Smooth muscle cell (in vitro differentiated cells): ENCODE results near the gene ZNG1C. TPM values are rescaled to one million over a fixed set of nuclear protein-coding genes. Genes with fewer than 3 reads are reported as not detected.
"Not testable (repeated sequence)": the region's sequence is repeated elsewhere in the genome, so short reads cannot be mapped to it uniquely, and the experiment has no call there.

ENCODE experiments used
- DNase-seq: peaks from one replicate; lab custom pipeline; 2025; ENCODE audit not compliant: unreplicated experiment; lab: John Stamatoyannopoulos, UW
- H2AFZ ChIP-seq: fragments of 200-600 bp; sonication (generic); 2 replicates; pipeline ENCODE4 v1.6.0; 2016; ENCODE audit warnings: antibody characterized with exemption, low read depth, mild to moderate bottlenecking
- H3F3A ChIP-seq: fragments of 200-600 bp; sonication (generic); 2 replicates; pipeline ENCODE4 v1.6.0; 2017; ENCODE audit warnings: antibody characterized with exemption, low read depth
- H3K27ac ChIP-seq: fragments of 200-600 bp; sonication (generic); 2 replicates; pipeline ENCODE4 v1.5.1; 2016; ENCODE audit warnings: low read depth, mild to moderate bottlenecking
- H3K27me3 ChIP-seq: fragments of 200-600 bp; sonication (generic); 2 replicates; pipeline ENCODE4 v1.6.1; 2016; ENCODE audit warnings: low read depth, mild to moderate bottlenecking
- H3K36me3 ChIP-seq: fragments of 200-600 bp; sonication (generic); 2 replicates; pipeline ENCODE4 v1.5.1; 2016; ENCODE audit warnings: low read depth
- H3K4me1 ChIP-seq: fragments of 200-600 bp; sonication (generic); 2 replicates; pipeline ENCODE4 v1.5.1; 2016; ENCODE audit warnings: low read depth
- H3K4me2 ChIP-seq: fragments of 200-600 bp; sonication (generic); 2 replicates; pipeline ENCODE4 v1.6.0; 2016; ENCODE audit warnings: mild to moderate bottlenecking
- H3K4me3 ChIP-seq: fragments of 200-600 bp; sonication (generic); 2 replicates; pipeline ENCODE4 v1.5.1; 2016; ENCODE audit warnings: mild to moderate bottlenecking
- H3K79me2 ChIP-seq: fragments of 200-600 bp; sonication (generic); 2 replicates; pipeline ENCODE4 v1.6.0; 2016; ENCODE audit warnings: low read depth, mild to moderate bottlenecking
- H3K9ac ChIP-seq: fragments of 200-600 bp; sonication (generic); 2 replicates; pipeline ENCODE4 v1.6.0; 2016; ENCODE audit warnings: low read depth
- H3K9me3 ChIP-seq: fragments of 200-600 bp; sonication (generic); replicated peaks from 2 replicates; pipeline ENCODE4 v1.5.1; 2016; ENCODE audit warnings: low read depth
- H4K20me1 ChIP-seq: fragments of 200-600 bp; sonication (generic); 2 replicates; pipeline ENCODE4 v1.6.0; 2016; ENCODE audit warnings: low read depth
- WGBS: methylation state at CpG from one replicate; pipeline ENCODE4 v1.1.7; 2016; ENCODE audit warnings: low lambda C conversion rate; 5-methylcytosine and 5-hydroxymethylcytosine counted together
- polyA plus RNA-seq: library from polyadenylated mRNA; unstranded; fragments of >200 nt; fragmentation: Nextera tagmentation; extraction: Ambion mirVana; gene quantifications from 2 replicates; pipeline ENCODE4 v1.2.1, GENCODE V29; 2016
- total RNA-seq: library from RNA; depleted of rRNA; stranded (reverse); fragments of >200 nt; gene quantifications from 2 replicates; pipeline ENCODE4 v1.2.3, GENCODE V29; 2014

ZNG1C gene
- total and polyA plus RNA-seq, 2 experiments from 2014 or later, result 17.8 to 41.9 TPM

DNA sequence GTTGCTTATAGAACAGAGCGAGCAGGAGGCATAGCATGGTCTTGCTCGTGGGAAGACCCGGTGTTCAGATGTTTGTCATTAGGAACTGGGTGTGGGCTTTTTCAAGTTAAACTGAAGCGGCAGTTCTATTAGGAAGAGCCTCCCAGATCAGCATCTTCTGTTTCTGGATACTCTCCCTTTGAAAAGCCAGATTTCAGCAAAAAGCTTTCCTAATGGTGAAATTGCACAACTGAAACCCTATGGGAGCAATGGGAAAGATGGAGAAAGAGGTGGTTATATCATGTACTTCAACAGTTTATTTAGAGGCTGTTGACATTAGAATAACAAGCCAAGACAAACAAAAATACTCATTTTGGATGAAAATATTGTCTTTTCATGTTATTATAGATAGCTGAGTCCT lies 102.2 kb downstream of the ZNG1C start:
- not testable (repeated sequence) for H2AFZ ChIP-seq, H3K27ac ChIP-seq, H3K4me3 ChIP-seq, DNase-seq, H3K4me2 ChIP-seq, H3K27me3 ChIP-seq, H3K4me1 ChIP-seq, H3F3A ChIP-seq, H3K9ac ChIP-seq, H4K20me1 ChIP-seq, H3K36me3 ChIP-seq, H3K79me2 ChIP-seq, H3K9me3 ChIP-seq
- WGBS, result 49% methylated on average over 3 of the region's 4 CpGs

Other genes with a start within 250 kb of the ZNG1C start
- gene FOXD4L3, start 60.9 kb downstream of the ZNG1C start, total RNA-seq, result 0.18 TPM in 1 of 2 replicates, not detected in the other
- gene FOXD4L3, start 60.9 kb downstream of the ZNG1C start, polyA plus RNA-seq, result not detected in 2 replicates
- 3.0 and 5.6 TPM in 2 replicates for gene PGM5, start 114.6 kb downstream of the ZNG1C start, total RNA-seq
- gene PGM5, start 114.6 kb downstream of the ZNG1C start, polyA plus RNA-seq, result 0.77 and 1.8 TPM in 2 replicates